Aorta (tissue), 5 donors: ENCODE results near the gene TP53I13. TPM values are rescaled to one million over a fixed set of nuclear protein-coding genes. Genes with fewer than 3 reads are reported as not detected.

ENCODE experiments used
- ATAC-seq: fragments of 200-7000 bp; cut with Tn5 transposase; one replicate; pipeline ENCODE4 v1.9.1; 2022; ENCODE audit warnings: moderate library complexity; ENCODE audit not compliant: low FRiP score
- DNase-seq, 2 donors: peaks; one replicate each; pipeline ENCODE4 v3.0.0-alpha.2; 2020
- H3K27ac ChIP-seq, 2 donors: one replicate each; pipeline ENCODE4 v1.5.1; 2013; ENCODE audit warnings: low read length in 2 of 2, mild to moderate bottlenecking in 2 of 2, moderate library complexity in 2 of 2, control low read depth in 1 of 2, inconsistent platforms in 1 of 2, low read depth in 1 of 2
- H3K27me3 ChIP-seq, 2 donors: one replicate each; pipeline ENCODE4 v1.6.1; 2013; ENCODE audit warnings: control low read depth in 1 of 2, low read length in 1 of 2, mild to moderate bottlenecking in 1 of 2, moderate library complexity in 1 of 2; ENCODE audit not compliant: insufficient read depth in 2 of 2, control insufficient read depth in 1 of 2
- H3K36me3 ChIP-seq, 2 donors: one replicate each; pipeline ENCODE4 v1.6.1; 2013; ENCODE audit warnings: control low read depth in 1 of 2, low read length in 1 of 2, mild to moderate bottlenecking in 1 of 2; ENCODE audit not compliant: insufficient read depth in 2 of 2, control insufficient read depth in 1 of 2
- H3K4me1 ChIP-seq, 2 donors: one replicate each; pipeline ENCODE4 v1.6.1; 2013; ENCODE audit warnings: low read length in 2 of 2, control low read depth in 1 of 2, mild to moderate bottlenecking in 1 of 2, moderate library complexity in 1 of 2; ENCODE audit not compliant: insufficient read depth in 2 of 2, control insufficient read depth in 1 of 2
- H3K4me3 ChIP-seq, 2 donors: one replicate each; pipeline ENCODE4 v1.5.1; 2013; ENCODE audit warnings: low read length in 2 of 2, control low read depth in 1 of 2, mild to moderate bottlenecking in 1 of 2
- H3K9me3 ChIP-seq: one replicate; pipeline ENCODE4 v1.6.1; 2013; ENCODE audit warnings: mild to moderate bottlenecking, low read length; ENCODE audit not compliant: control insufficient read depth
- WGBS, 2 donors: extraction: QIAGEN DNeasy Blood & Tissue Kit; methylation state at CpG; one replicate each; pipeline ENCODE4 v1.1.7; 2013; 5-methylcytosine and 5-hydroxymethylcytosine counted together
- intact Hi-C, 2 donors: fragments of 100-400 bp; cut with DNase I; formaldehyde crosslinking; loops; one replicate each; pipeline versions ENCODE4 v1.14.2 to v1.15.0; 2022
- long read RNA-seq, 2 donors: library from polyadenylated mRNA; unstranded; transcript quantifications; one replicate each; pipeline ENCODE4 v2.0.0, GENCODE V29; 2020 to 2021
- polyA plus RNA-seq, 2 donors: library from polyadenylated mRNA; stranded (reverse); fragments of 200-250 nt; gene quantifications; one replicate each; pipeline ENCODE4 v1.2.3, GENCODE V29; 2013
- total RNA-seq, 2 donors: library from RNA; stranded (reverse); fragmentation: NEBNext Ultra II Directional; extraction: Animal tissue kit (Norgen Biotek cat#: 25700); gene quantifications; one replicate each; pipeline ENCODE4 v1.2.1, GENCODE V29; 2021
- donor health status: healthy with polysubstance abuse.
- donor health status: Bipolar disorder and iron deficiency.
- donor health status: DM: no; HTN: no; CAD: no.
- donor health status: DM: no; HTN: no; CAD: no.
- donor health status: DM: yes; HTN: yes; CAD: no.

TP53I13 gene, protein sequence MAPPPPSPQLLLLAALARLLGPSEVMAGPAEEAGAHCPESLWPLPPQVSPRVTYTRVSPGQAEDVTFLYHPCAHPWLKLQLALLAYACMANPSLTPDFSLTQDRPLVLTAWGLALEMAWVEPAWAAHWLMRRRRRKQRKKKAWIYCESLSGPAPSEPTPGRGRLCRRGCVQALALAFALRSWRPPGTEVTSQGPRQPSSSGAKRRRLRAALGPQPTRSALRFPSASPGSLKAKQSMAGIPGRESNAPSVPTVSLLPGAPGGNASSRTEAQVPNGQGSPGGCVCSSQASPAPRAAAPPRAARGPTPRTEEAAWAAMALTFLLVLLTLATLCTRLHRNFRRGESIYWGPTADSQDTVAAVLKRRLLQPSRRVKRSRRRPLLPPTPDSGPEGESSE
- total RNA-seq (10 to 100 TPM; 31.7 to 34.4 TPM), polyA plus RNA-seq (100 to 1,000 TPM in 1 of 2 donors, 10 to 100 TPM in 1; 18.4 to 122 TPM)
- long read RNA-seq, donor 1, transcript TP53I13-201 (7 exons, 1,530 nt) = major isoform, 136 of 200 reads
- long read RNA-seq, donor 1, partial matches to known transcripts = 28 of 200 reads
- long read RNA-seq, donor 1, other reads (novel, unspliced or antisense) = 35 of 200 reads
- long read RNA-seq, donor 2, transcript TP53I13-201 (7 exons, 1,530 nt) = major isoform, 34 of 59 reads
- long read RNA-seq, donor 2, partial matches to known transcripts = 11 of 59 reads
- long read RNA-seq, donor 2, other reads (novel, unspliced or antisense) = 14 of 59 reads

DNA sequence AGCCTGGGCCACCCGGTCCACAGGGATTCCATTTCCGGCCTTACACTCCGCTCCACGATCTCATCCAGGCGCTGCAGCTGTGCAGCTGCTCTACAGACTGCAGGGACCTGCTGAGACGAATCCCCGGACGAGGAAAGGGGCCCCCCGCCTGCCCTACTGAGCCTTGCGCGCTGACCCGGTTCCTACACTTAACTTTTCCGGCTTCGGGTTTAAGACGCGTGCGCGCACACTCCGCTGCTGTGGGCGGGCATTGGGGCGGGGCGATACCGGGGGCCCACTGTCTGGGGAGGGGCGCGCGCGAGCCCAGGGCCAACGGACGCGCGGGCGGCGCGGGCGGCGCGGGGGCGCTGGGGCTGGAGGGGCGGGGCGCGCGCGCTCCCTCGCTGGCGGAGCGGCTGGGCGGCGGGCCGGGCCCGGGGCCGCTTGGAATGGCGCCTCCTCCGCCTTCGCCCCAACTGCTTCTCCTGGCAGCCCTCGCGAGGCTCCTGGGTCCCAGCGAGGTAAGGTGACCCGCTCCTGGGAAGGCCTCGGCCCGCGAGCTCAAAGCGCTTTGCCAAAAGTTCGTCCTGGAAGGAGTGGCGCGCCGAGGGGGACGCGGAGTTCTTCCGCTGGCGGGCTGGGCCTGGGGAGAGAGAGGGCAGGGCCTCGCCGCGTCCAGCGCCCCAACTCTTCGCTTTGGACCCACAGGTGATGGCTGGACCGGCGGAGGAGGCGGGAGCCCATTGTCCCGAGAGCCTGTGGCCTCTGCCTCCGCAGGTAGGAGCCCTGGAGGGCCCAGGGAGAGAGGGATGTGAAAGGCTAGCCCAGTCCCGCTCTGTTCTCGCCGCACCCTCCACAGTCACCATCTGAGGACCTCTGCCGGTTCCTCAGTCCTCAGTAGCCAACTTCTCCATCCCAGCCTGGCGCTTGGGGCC, at the start of gene TP53I13:
Gene TP53I13, plus strand, starts transcription at position 371 of the 914 bp plus-strand sequence. Its CDS starts 58 bp downstream, at position 429.
- DNase-seq = peak; percentile 94 to 97
- ATAC-seq = peak; percentile 78
- Histone ChIP-seq H3K4me1 (no peaks in the 10 kb centered on the region), H3K27me3 (no peaks in the 10 kb centered on the region), H3K27ac (peak within 1 kb of the TSS; percentile 1 to 43), H3K4me3 (peak within 1 kb of the TSS; percentile 50 to 54), H3K36me3 (no peaks in the 10 kb centered on the region), H3K9me3 (no peaks in the 10 kb centered on the region)
- intact Hi-C loops = no loop called here
- 0 to 1% methylated on average over 53 to 85 of the region's 85 CpGs for WGBS, 2 donors

DNA sequence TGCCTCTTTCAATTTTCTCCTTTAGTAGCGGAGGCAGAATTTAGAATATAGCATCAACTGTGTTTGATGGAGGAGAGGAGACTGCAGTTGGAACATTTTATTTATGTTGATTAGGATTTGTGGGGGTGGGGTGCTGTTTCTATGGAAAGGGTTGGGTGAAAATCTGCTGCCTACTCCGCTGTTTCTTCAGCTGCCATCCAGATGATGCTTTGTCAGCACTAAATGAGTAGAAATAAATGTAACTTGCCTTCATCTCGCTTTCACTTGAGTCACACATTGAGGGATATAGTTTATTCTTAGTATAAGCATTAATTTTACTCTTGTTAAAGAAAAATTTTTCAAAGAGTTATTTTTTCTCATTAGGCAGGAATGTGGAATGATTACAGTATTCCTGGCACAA, 43.8 kb upstream of the TP53I13 start:
- DNase-seq (no peak), ATAC-seq (no peak)
- WGBS, 2 donors = 83 to 87% methylated on average over 3 of the region's 3 CpGs
- Histone ChIP-seq H3K27me3 (no peaks in the 10 kb centered on the region), H3K4me1 (no peaks in the 10 kb centered on the region), H3K4me3 (no peak overlapping the region), H3K36me3 (peaks cover 0 to 3% of the 10 kb centered on the region in 2 donors), H3K9me3 (no peaks in the 10 kb centered on the region), H3K27ac (no peak overlapping the region)
- intact Hi-C loops = no loop called here

DNA sequence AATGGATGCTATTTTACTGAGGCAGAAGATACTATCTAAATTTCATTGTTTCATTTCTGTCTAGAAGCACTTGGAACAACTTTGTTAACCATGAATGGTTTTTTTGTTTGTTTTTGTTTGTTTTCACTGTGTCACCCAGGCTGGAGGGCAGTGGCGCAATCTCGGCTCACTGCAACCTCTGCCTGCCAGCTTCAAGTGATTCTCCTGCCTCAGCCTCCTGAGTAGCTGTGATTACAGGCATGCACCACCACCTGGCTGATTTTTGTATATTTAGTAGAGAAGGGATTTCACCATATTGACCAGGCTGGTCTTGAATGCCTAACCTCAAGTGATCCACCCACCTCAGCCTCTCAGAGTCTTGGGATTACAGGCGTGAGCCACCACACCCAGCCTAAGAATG, 42.2 kb upstream of the TP53I13 start:
- intact Hi-C loops = no loop called here
- WGBS, 2 donors = 92 to 94% methylated on average over 3 of the region's 3 CpGs
- DNase-seq = no peak
- Histone ChIP-seq H3K27me3 (no peaks in the 10 kb centered on the region), H3K36me3 (peaks cover 5 to 6% of the 10 kb centered on the region in 2 donors), H3K4me3 (no peak overlapping the region), H3K4me1 (no peaks in the 10 kb centered on the region), H3K9me3 (no peaks in the 10 kb centered on the region), H3K27ac (no peak overlapping the region)
- ATAC-seq = no peak

DNA sequence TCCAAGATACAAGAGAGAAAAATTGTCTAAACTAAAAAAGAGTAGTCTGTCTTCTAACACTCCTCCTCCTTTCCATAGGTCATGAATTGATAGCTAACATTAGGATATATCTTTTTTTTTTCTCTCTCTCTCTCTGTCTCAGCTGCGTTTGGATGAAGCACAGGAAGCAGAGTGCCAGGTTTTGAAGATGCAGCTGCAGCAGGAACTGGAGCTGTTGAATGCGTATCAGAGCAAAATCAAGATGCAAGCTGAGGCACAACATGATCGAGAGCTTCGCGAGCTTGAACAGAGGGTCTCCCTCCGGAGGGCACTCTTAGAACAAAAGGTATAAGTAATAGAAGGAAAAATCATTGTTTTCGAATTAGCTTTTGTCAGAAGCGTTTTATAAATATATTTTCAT, 34.5 kb upstream of the TP53I13 start:
- Histone ChIP-seq H3K4me1 (no peaks in the 10 kb centered on the region), H3K27ac (no peak overlapping the region), H3K9me3 (no peaks in the 10 kb centered on the region), H3K36me3 (peaks cover 5 to 10% of the 10 kb centered on the region in 2 donors), H3K27me3 (no peaks in the 10 kb centered on the region), H3K4me3 (no peak overlapping the region)
- no peak for DNase-seq
- no peak for ATAC-seq
- WGBS, 2 donors = 88 to 89% methylated on average over 8 of the region's 8 CpGs
- intact Hi-C loops = no loop called here

DNA sequence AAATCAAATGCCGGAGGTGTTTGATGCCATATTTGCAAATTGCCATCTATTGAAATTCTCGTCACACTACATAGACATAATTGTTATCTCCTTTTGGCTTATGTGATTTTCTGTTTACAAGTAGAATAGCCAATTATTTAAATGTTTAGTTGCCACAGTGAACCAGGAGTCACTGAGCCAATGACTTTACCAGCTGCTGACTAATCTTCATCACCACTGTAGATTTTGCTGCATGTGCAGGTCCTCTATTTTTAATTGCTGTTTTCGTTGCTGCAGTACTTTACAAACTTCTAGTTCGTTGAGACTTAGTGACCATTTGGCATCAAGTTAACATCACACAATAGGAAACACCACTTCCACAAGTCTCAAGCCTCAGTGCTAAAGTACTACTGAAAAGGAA, 24.4 kb upstream of the TP53I13 start:
- Histone ChIP-seq H3K27me3 (no peaks in the 10 kb centered on the region), H3K9me3 (no peaks in the 10 kb centered on the region), H3K4me1 (no peaks in the 10 kb centered on the region), H3K4me3 (no peak overlapping the region), H3K27ac (no peak overlapping the region), H3K36me3 (no peaks in the 10 kb centered on the region)
- DNase-seq (no peak), ATAC-seq (no peak)
- 74 to 77% methylated on average over 4 of the region's 4 CpGs for WGBS, 2 donors
- intact Hi-C loops = no loop called here

DNA sequence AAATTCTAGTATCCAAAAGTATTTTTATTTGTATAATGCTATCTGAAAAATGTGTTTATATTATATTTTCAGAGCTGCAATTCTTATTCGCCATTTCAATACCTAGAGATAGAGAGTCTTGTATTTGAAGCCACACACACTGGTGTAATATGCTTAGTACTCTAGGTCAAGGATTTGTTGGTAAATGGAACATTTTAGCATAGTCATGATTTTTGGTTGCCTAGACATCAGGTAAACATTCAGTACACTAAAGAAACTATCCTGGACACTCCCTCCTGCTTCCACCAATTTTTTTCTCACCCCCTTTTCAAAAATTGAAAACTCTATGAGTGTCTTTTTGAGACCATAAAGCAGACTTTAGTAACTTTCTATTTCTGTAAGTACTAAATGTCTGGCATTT, 22.4 kb upstream of the TP53I13 start:
- WGBS, 2 donors = 81 to 89% methylated on average over 1 of the region's 1 CpG
- ATAC-seq (no peak), DNase-seq (no peak)
- H3K27me3 ChIP-seq = no peaks in the 10 kb centered on the region
- no peak overlapping the region for H3K4me3 ChIP-seq
- H3K9me3 ChIP-seq = no peaks in the 10 kb centered on the region
- H3K36me3 ChIP-seq = no peaks in the 10 kb centered on the region
- intact Hi-C loops = no loop called here
- no peaks in the 10 kb centered on the region for H3K4me1 ChIP-seq
- H3K27ac ChIP-seq = no peak overlapping the region

DNA sequence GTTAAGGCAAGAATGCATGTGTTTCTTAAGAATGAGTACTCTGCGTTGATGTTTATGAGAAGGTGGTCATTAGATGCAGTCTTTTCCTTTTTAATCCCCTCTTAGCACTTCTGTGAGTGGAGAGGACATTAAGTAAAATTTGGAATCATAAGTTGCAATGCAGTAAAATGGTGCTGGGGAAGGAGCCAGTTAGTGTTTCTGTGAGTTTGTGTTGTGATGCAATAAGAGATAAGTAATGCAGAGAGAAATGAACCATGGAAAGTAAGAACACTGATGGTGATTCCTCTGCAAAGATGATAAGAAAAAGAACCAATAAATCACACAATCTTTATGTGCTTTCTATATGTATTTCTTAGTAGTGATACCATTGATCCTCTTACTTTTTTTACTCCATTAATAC, 21.7 kb upstream of the TP53I13 start:
- intact Hi-C loops = no loop called here
- no peak for DNase-seq
- no peaks in the 10 kb centered on the region for H3K36me3 ChIP-seq
- WGBS, 2 donors = 85 to 92% methylated on average over 1 of the region's 1 CpG
- no peak for ATAC-seq
- H3K9me3 ChIP-seq = no peaks in the 10 kb centered on the region
- no peaks in the 10 kb centered on the region for H3K4me1 ChIP-seq
- no peak overlapping the region for H3K4me3 ChIP-seq
- no peak overlapping the region for H3K27ac ChIP-seq
- H3K27me3 ChIP-seq = no peaks in the 10 kb centered on the region

DNA sequence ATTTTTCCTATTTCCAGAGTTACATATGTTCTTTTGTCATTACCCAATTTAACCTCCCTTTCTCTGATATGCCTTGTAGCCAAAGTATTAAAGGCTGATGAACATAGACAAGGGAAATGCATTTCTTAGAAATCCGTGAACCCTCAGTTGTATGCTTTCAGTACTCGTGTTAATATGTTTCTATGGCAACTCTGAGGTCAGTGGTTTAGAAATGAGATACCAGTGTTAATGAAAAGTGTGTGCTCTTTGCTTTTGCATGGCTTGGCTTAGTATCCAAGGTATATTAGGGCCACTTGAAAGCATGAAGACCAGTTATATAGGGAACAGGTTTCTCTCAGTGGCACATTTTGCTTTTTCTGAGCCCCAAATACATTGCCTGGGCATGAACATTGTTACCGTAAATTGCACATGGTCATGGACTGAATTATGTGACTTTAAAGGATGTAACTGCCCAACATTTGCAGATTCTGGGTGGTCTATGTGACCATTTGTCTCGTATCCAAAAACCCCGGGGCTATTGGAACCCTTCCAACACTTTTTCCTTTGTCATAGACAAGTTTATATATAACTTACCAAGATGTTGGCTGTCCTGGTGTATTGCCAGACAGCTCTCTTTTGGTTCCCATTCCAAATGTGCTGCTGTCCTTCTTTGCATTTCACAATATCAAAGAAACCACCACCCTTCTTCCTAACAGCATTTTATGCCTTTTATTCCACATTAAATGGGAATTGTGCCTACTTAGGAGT, 19.2 kb upstream of the TP53I13 start:
- H3K27ac ChIP-seq = no peak overlapping the region
- DNase-seq = no peak
- H3K36me3 ChIP-seq = no peaks in the 10 kb centered on the region
- H3K27me3 ChIP-seq = no peaks in the 10 kb centered on the region
- ATAC-seq = no peak
- intact Hi-C loops = no loop called here
- no peaks in the 10 kb centered on the region for H3K9me3 ChIP-seq
- no peak overlapping the region for H3K4me3 ChIP-seq
- 24 to 27% methylated on average over 5 of the region's 5 CpGs for WGBS, 2 donors
- H3K4me1 ChIP-seq = no peaks in the 10 kb centered on the region
